IMR-90 (cell line): ENCODE data around the gene AIP. TPM values are rescaled to one million over a fixed set of nuclear protein-coding genes. Genes with fewer than 3 reads are reported as not detected.

Experiments
- ATAC-seq: fragments of 200-7000 bp; cut with Tn5 transposase; 2 replicates; pipeline ENCODE4 v1.9.1; 2020; ENCODE audit warnings: low read depth, mild to moderate bottlenecking, moderate library complexity
- BruUV-seq: library from RNA; stranded (reverse); fragments of 400-500 nt; replicated peaks from 2 replicates; lab custom pipeline; 2021; lab: Mats Ljungman, UMichigan
- CTCF ChIA-PET: fragments of 300-600 bp; formaldehyde crosslinking; extraction: SDS; loops from one replicate; lab custom pipeline; 2021; ENCODE audit warnings: antibody characterized with exemption; lab: Yijun Ruan, JAX
- POLR2A ChIA-PET: fragments of 300-600 bp; sonication (Branson Sonifier 250); formaldehyde crosslinking; loops from one replicate; lab custom pipeline; 2022; ENCODE audit warnings: antibody characterized with exemption; ENCODE audit not compliant: unreplicated experiment; lab: Charles Lee
- DNase-seq: peaks from one replicate; pipeline ENCODE4 v3.0.0; 2013
- H2AFZ ChIP-seq: replicated peaks from 2 replicates; pipeline ENCODE3; 2013; ENCODE audit warnings: low read length, mild to moderate bottlenecking; ENCODE audit not compliant: poor library complexity
- H2AK5ac ChIP-seq: 2 replicates; pipeline ENCODE4 v1.6.1; 2013; ENCODE audit warnings: low read depth, low read length, inconsistent platforms
- H2AK9ac ChIP-seq: replicated peaks from 2 replicates; pipeline ENCODE3; 2013; ENCODE audit warnings: mild to moderate bottlenecking, low read depth, low read length, moderate library complexity; ENCODE audit not compliant: poor library complexity
- H2BK120ac ChIP-seq: 2 replicates; pipeline ENCODE4 v1.6.1; 2013; ENCODE audit warnings: low read depth, low read length, inconsistent platforms
- H2BK15ac ChIP-seq: 3 replicates; pipeline ENCODE4 v1.6.1; 2013; ENCODE audit warnings: low read depth, low read length, inconsistent platforms
- H2BK20ac ChIP-seq: 2 replicates; pipeline ENCODE4 v1.6.1; 2013; ENCODE audit warnings: low read depth, mild to moderate bottlenecking, inconsistent platforms, low read length, moderate library complexity
- H2BK5ac ChIP-seq: 2 replicates; pipeline ENCODE4 v1.6.1; 2013; ENCODE audit warnings: mild to moderate bottlenecking, low read depth, low read length, inconsistent platforms; ENCODE audit not compliant: poor library complexity, severe bottlenecking
- H3K14ac ChIP-seq: replicated peaks from 2 replicates; pipeline ENCODE4 v1.6.1; 2013; ENCODE audit warnings: low read depth, low read length, inconsistent platforms
- H3K18ac ChIP-seq: 2 replicates; pipeline ENCODE4 v1.6.1; 2013; ENCODE audit warnings: low read depth, low read length, control low read depth
- H3K23ac ChIP-seq: 2 replicates; pipeline ENCODE4 v1.6.1; 2013; ENCODE audit warnings: low read depth, low read length, inconsistent platforms
- H3K27ac ChIP-seq: 2 replicates; pipeline ENCODE4 v1.5.1; 2013; ENCODE audit warnings: mild to moderate bottlenecking, control low read depth, low read length; ENCODE audit not compliant: insufficient read depth
- H3K27me3 ChIP-seq: 2 replicates; pipeline ENCODE4 v1.6.1; 2013; ENCODE audit warnings: low read length; ENCODE audit not compliant: control insufficient read depth, insufficient read depth
- H3K36me3 ChIP-seq: 2 replicates; pipeline ENCODE4 v1.6.1; 2013; ENCODE audit warnings: low read length, mixed read lengths; ENCODE audit not compliant: control insufficient read depth, insufficient read depth
- H3K4ac ChIP-seq: 2 replicates; pipeline ENCODE4 v1.6.1; 2013; ENCODE audit warnings: low read depth, low read length, inconsistent platforms
- H3K4me1 ChIP-seq: 2 replicates; pipeline ENCODE4 v1.6.1; 2013; ENCODE audit warnings: low read length, mixed read lengths; ENCODE audit not compliant: control insufficient read depth, insufficient read depth
- H3K4me2 ChIP-seq: 2 replicates; pipeline ENCODE4 v1.6.1; 2013; ENCODE audit warnings: low read depth, mild to moderate bottlenecking, control low read depth, low read length, moderate library complexity
- H3K4me3 ChIP-seq: 2 replicates; pipeline ENCODE4 v1.5.1; 2013; ENCODE audit warnings: low read depth, mild to moderate bottlenecking, control low read depth, low read length, moderate library complexity; ENCODE audit not compliant: insufficient read depth
- H3K56ac ChIP-seq: 2 replicates; pipeline ENCODE4 v1.6.1; 2013; ENCODE audit warnings: low read length, inconsistent platforms; ENCODE audit not compliant: insufficient read depth; ENCODE audit errors: extremely low read depth
- H3K79me1 ChIP-seq, 2 experiments: 2 replicates each; pipeline ENCODE4 v1.6.1; 2013; ENCODE audit warnings: low read length in 2 of 2, inconsistent platforms in 1 of 2, low read depth in 1 of 2
- H3K9ac ChIP-seq: 2 replicates; pipeline ENCODE4 v1.6.1; 2013; ENCODE audit warnings: low read depth, low read length, control low read depth
- H3K9me1 ChIP-seq: 2 replicates; pipeline ENCODE4 v1.6.1; 2013; ENCODE audit warnings: low read length, inconsistent platforms; ENCODE audit not compliant: insufficient read depth
- H3K9me3 ChIP-seq: 2 replicates; pipeline ENCODE4 v1.6.1; 2013; ENCODE audit warnings: low read length; ENCODE audit not compliant: control insufficient read depth, insufficient read depth
- H4K20me1 ChIP-seq: 2 replicates; pipeline ENCODE4 v1.6.1; 2013; ENCODE audit warnings: low read length, inconsistent platforms; ENCODE audit not compliant: insufficient read depth
- H4K5ac ChIP-seq: 2 replicates; pipeline ENCODE4 v1.6.1; 2013; ENCODE audit warnings: mild to moderate bottlenecking, low read depth, low read length, control low read depth
- H4K8ac ChIP-seq, 2 experiments: 2 replicates each; pipeline ENCODE4 v1.6.1; 2013; ENCODE audit warnings: low read depth in 2 of 2, low read length in 2 of 2, control low read depth in 1 of 2, inconsistent platforms in 1 of 2
- H4K91ac ChIP-seq: 2 replicates; pipeline ENCODE4 v1.6.1; 2013; ENCODE audit warnings: low read depth, low read length, inconsistent platforms; ENCODE audit not compliant: insufficient read depth
- CEBPB ChIP-seq: IDR thresholded peaks from 2 replicates; pipeline ENCODE4 v1.6.1; 2012; ENCODE audit warnings: low read depth, low read length, improper control_type of control experiment
- CHD1 ChIP-seq: IDR thresholded peaks from 2 replicates; pipeline ENCODE4 v1.6.1; 2012; ENCODE audit warnings: low read depth, low read length, improper control_type of control experiment
- CTCF ChIP-seq: conservative IDR thresholded peaks from 2 replicates; pipeline ENCODE4 v1.5.1; 2012; ENCODE audit warnings: mild to moderate bottlenecking, low read depth, low read length, improper control_type of control experiment
- ELK1 ChIP-seq: fragments of 150-350 bp; IDR thresholded peaks from 2 replicates; pipeline ENCODE4 v1.6.1; 2016; ENCODE audit warnings: low read depth, mild to moderate bottlenecking, low read length, moderate library complexity, borderline replicate concordance
- FOS ChIP-seq: fragments of 150-350 bp; IDR thresholded peaks from 2 replicates; pipeline ENCODE4 v1.6.1; 2016; ENCODE audit warnings: low read depth, low read length
- MAFK ChIP-seq: IDR thresholded peaks from 2 replicates; pipeline ENCODE4 v1.6.1; 2012; ENCODE audit warnings: low read depth, low read length, improper control_type of control experiment
- MAZ ChIP-seq: IDR thresholded peaks from 2 replicates; pipeline ENCODE4 v1.6.1; 2012; ENCODE audit warnings: low read depth, mild to moderate bottlenecking, low read length, improper control_type of control experiment, moderate library complexity, borderline replicate concordance
- MXI1 ChIP-seq: IDR thresholded peaks from 2 replicates; pipeline ENCODE4 v1.6.1; 2012; ENCODE audit warnings: low read depth, mild to moderate bottlenecking, low read length, moderate library complexity, borderline replicate concordance
- NFE2L2 ChIP-seq: fragments of 150-350 bp; IDR thresholded peaks from 2 replicates; pipeline ENCODE4 v1.6.1; 2016; ENCODE audit warnings: low read depth, mild to moderate bottlenecking, low read length
- POLR2A ChIP-seq: IDR thresholded peaks from 2 replicates; pipeline ENCODE4 v1.6.1; 2012; ENCODE audit warnings: mild to moderate bottlenecking, low read depth, low read length
- RAD21 ChIP-seq: IDR thresholded peaks from 2 replicates; pipeline ENCODE4 v1.6.1; 2012; ENCODE audit warnings: low read length, improper control_type of control experiment
- RCOR1 ChIP-seq: IDR thresholded peaks from 2 replicates; pipeline ENCODE4 v1.6.1; 2012; ENCODE audit warnings: mild to moderate bottlenecking, low read length, improper control_type of control experiment; ENCODE audit not compliant: insufficient replicate concordance
- RFX5 ChIP-seq: IDR thresholded peaks from 2 replicates; pipeline ENCODE4 v1.8.0; 2012; ENCODE audit warnings: low read depth, mild to moderate bottlenecking, low read length, moderate library complexity
- SMC3 ChIP-seq: fragments of 150-350 bp; IDR thresholded peaks from 2 replicates; pipeline ENCODE4 v1.6.1; 2016; ENCODE audit warnings: low read depth, mild to moderate bottlenecking, antibody characterized with exemption, low read length, moderate library complexity
- USF2 ChIP-seq: fragments of 150-350 bp; IDR thresholded peaks from 2 replicates; pipeline ENCODE4 v1.6.1; 2017; ENCODE audit warnings: mild to moderate bottlenecking, antibody characterized with exemption, low read length, low read depth
- WGBS, 2 experiments: methylation state at CpG; one replicate each; pipeline versions ENCODE4 v1.1.5 to v1.1.7; 2013; ENCODE audit warnings: missing lambda C conversion rate in 2 of 2; ENCODE audit not compliant: insufficient read length in 1 of 2; ENCODE audit errors: extremely low coverage in 2 of 2; 5-methylcytosine and 5-hydroxymethylcytosine counted together
- dilution Hi-C: fragments of 300-500 bp; cut with HindIII; formaldehyde crosslinking; loops from one replicate; pipeline ENCODE4 v1.14.3; 2018; ENCODE audit warnings: low sequenced_read_pairs; ENCODE audit not compliant: unreplicated experiment
- in situ Hi-C: fragments of 300-500 bp; cut with MboI; formaldehyde crosslinking; loops from 3 replicates; pipeline ENCODE4 v1.14.3; 2019; ENCODE audit warnings: low sequenced_read_pairs, inconsistent platforms, mixed read lengths
- intact Hi-C: fragments of 100-400 bp; cut with micrococcal nuclease; formaldehyde crosslinking; loops from 2 replicates; pipeline ENCODE4 v1.10.0; 2022
- polyA plus RNA-seq, 3 experiments: library from polyadenylated mRNA; depleted of rRNA; stranded (reverse); fragments of >200 nt; gene quantifications; 2 replicates each; pipeline ENCODE4 v1.2.3, GENCODE V29; 2012; ENCODE audit warnings: low replicate concordance in 1 of 3
- total RNA-seq: library from RNA; depleted of rRNA; stranded (reverse); fragments of >200 nt; gene quantifications from 2 replicates; pipeline ENCODE4 v1.2.3, GENCODE V29; 2012

AIP gene
- total and polyA plus RNA-seq, 2 of the 4 experiments (the other 2 are of a cell fraction), result 95.5 to 122 TPM

- DNase-seq (no peak), ATAC-seq (no peak)
- CTCF ChIA-PET, result no interaction called here
- Histone ChIP-seq H3K14ac (no peak overlapping the region), H2AK9ac (no peak overlapping the region), H2AK5ac (no peak overlapping the region), H3K4me3 (no peak overlapping the region), H3K79me1 (no peaks in the 10 kb centered on the region), H4K8ac (no peak overlapping the region), H3K4me1 (no peaks in the 10 kb centered on the region), H3K18ac (no peak overlapping the region), H3K27ac (no peak overlapping the region), H3K36me3 (no peaks in the 10 kb centered on the region), H2BK15ac (no peak overlapping the region), H3K4ac (no peak overlapping the region), H2AFZ (no peak overlapping the region), H3K9me1 (no peaks in the 10 kb centered on the region), H3K9ac (no peak overlapping the region), H3K27me3 (peaks cover 26% of the 10 kb centered on the region; the same call in 1 of the 2 replicates), H4K91ac (no peak overlapping the region), H2BK20ac (no peak overlapping the region), H3K9me3 (no peaks in the 10 kb centered on the region), H3K56ac (no peak overlapping the region), H2BK120ac (no peak overlapping the region), H4K20me1 (no peaks in the 10 kb centered on the region), H3K23ac (no peak overlapping the region), H4K5ac (no peak overlapping the region), H2BK5ac (no peak overlapping the region), H3K4me2 (no peak overlapping the region)
- in situ Hi-C loops, result no loop called here
- dilution Hi-C loops, result no loop called here
- intact Hi-C loops, result no loop called here
- POLR2A ChIA-PET, result no interaction called here
- WGBS, 2 experiments, result no CpG with 5 or more reads among the region's 21 CpGs
- BruUV-seq, result no TSS peak
- TF ChIP-seq MAFK (no peak), FOS (no peak), MAZ (no peak), ELK1 (no peak), CEBPB (no peak), CHD1 (no peak), SMC3 (no peak), MXI1 (no peak), CTCF (no peak), NFE2L2 (no peak), POLR2A (no peak), USF2 (no peak), RFX5 (no peak), RCOR1 (no peak), RAD21 (no peak)
Measured at GRCh38 chr11:67453816-67454732, 28.8 kb upstream of the AIP start.
